ENCODE results near the gene C12orf56.

C12orf56 gene, protein sequence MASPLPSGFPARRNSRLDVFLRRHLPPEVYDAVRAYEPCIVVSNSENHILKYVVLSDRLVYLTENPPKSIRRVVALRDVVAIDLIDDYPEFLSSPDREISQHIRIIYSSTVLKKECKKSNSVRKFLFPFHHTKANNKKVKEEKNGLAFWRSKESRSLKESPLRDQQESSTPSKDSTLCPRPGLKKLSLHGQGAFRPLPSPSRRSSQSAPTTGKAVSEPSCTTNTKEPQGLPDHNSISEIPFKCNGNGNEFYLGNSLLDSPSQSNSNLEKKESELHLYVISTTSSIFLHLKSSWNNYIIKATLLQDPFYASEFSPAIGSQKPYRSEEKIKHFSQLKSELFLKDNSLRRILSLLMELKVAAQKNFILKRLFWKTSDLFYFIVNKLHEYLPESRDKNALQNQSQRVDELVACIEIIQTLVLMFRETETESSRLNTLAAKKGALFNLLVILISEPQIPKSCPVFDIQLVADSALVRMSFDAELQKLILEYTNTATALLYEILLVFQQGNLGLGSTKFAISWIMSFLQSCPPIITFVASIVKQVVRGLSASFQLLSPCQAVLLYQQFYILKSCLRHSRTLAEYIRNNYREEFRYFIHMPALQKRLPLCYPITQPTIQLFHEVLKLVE

DNA sequence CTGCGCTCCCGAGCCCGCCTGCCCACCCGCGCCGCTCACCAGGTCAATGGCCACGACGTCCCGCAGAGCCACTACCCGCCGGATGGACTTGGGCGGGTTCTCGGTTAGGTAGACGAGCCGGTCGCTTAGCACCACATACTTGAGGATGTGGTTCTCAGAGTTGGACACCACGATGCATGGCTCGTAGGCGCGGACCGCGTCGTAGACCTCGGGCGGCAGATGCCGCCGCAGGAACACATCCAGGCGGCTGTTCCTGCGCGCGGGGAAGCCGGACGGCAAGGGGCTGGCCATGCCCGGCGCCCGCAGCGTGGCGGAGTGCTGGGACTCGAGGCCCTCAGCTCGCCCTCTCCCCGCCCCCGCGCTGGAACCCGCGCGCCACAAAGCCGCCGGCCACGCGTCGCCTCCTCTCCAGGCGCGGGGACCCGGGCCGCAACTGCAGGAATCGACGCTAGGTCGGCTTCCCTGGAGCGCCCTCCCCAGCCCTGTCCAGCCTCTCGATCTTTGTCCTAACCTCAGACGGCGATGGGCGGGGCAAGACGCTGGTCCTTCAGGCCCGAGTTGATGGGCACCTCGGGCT lies at the start of gene C12orf56:
Gene C12orf56 (minus strand): TSS at position 484 of the 577 bp plus-strand sequence. CDS start 193 bp downstream, at position 291.
- no peak for DNase-seq (ENCODE audit: extremely low read depth, low read depth)
- TF ChIP-seq, protein P1, sequence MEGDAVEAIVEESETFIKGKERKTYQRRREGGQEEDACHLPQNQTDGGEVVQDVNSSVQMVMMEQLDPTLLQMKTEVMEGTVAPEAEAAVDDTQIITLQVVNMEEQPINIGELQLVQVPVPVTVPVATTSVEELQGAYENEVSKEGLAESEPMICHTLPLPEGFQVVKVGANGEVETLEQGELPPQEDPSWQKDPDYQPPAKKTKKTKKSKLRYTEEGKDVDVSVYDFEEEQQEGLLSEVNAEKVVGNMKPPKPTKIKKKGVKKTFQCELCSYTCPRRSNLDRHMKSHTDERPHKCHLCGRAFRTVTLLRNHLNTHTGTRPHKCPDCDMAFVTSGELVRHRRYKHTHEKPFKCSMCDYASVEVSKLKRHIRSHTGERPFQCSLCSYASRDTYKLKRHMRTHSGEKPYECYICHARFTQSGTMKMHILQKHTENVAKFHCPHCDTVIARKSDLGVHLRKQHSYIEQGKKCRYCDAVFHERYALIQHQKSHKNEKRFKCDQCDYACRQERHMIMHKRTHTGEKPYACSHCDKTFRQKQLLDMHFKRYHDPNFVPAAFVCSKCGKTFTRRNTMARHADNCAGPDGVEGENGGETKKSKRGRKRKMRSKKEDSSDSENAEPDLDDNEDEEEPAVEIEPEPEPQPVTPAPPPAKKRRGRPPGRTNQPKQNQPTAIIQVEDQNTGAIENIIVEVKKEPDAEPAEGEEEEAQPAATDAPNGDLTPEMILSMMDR (IDR thresholded peaks at IDR 0.05; ENCODE audit: low read depth, low read length) = no peak

DNA sequence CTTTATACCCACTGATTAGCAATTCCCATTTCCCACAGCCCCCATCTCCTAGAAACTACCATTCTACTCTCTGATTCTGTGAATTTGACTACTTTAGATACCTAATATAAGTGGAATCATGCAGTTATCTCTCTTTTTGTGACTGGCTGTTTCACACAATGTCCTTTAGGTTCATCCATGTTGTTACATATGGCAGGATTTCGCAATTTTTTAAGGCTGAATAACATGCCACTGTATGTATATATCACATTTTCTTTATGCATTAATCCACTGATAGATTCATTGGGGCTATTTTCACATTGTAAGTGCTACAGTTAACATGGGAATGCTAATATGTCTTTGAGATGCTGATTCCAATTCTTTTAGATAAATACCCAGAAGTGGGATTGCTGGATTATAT lies 49.5 kb upstream of the C12orf56 start:
- TF ChIP-seq, protein P1 (IDR thresholded peaks at IDR 0.05; ENCODE audit: low read depth, low read length) = no peak
- no peak for DNase-seq (ENCODE audit: extremely low read depth, low read depth)

DNA sequence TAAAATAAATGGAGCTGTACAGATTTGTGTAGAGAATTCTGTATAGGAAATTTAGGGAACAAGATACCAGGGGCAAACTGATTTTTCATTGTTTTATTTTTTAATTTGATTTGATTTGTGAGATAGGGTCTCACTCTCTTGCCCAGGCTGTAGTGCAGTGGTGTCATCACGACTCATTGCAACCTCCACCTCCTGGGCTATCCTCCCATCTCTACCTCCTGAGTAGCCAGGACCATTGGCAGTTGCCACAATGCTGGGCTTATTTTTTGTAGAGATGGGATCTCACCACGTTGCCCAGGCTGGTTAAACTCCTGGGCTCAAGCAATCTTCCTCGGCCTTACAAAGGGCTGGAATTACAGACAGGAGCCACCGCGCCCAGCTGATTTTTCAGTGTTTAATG lies 43.4 kb upstream of the C12orf56 start:
- no peak for DNase-seq (ENCODE audit: extremely low read depth, low read depth)
- TF ChIP-seq, protein P1 (IDR thresholded peaks at IDR 0.05; ENCODE audit: low read depth, low read length) = no peak

DNA sequence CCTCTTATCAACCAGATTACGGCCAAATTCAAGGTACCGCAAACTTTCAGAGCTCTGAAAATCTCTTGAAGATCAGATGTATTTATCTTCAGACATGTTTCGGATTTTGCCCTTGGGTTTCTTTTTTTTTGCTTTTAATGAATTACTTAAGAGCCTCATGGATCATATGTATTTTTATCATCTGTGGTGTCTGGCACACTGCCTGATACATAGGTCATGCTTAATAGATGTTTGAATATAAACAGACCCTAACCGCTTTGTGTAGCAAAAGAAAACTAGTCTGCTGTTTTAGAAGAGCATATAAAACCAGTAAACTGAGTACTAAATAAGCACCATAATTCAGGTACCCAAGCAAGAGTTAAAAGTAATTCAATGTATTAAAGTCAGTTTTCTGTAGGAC lies 41.2 kb upstream of the C12orf56 start:
- DNase-seq (ENCODE audit: extremely low read depth, low read depth) = no peak
- TF ChIP-seq, protein P1 (IDR thresholded peaks at IDR 0.05; ENCODE audit: low read depth, low read length) = no peak

DNA sequence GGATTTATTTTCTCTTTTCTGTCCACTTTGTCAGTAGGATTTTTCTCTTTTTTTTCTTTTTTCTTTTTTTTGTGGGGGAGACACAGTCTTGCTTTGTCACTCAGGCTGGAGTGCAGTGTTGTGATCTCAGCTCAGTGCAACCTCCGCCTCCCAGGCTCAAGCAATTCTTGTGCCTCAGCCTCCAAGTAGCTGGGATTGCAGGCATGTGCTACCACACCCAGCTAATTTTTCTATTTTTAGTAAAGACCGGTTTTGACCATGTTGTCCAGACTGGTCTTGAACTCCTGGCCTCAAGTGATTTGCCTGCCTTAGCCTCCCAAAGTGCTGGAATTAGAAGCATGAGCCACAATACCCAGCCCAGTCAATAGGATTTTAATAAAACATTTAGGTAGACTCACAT lies 40.3 kb upstream of the C12orf56 start:
- TF ChIP-seq, protein P1 (IDR thresholded peaks at IDR 0.05; ENCODE audit: low read depth, low read length) = no peak
- no peak for DNase-seq (ENCODE audit: extremely low read depth, low read depth)

DNA sequence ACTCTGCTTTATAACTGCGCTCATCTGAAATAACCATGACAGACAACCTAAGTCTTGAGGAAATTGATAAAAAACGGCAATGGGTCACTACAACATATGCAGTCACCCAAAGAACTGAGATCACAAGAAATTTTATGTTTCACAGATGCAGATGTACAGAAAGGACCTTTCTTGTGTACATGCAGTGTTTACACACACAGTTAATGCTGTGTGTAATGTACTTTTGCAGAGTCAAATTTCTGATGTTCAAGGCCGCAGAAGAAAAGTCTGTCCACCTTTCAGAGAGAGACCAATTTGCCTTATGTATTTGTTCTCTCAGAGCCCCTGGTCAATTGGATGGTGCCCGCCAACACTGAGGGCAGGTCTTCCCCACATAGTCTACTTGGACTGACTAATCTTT lies 38.4 kb upstream of the C12orf56 start:
- TF ChIP-seq, protein P1 (IDR thresholded peaks at IDR 0.05; ENCODE audit: low read depth, low read length) = no peak

DNA sequence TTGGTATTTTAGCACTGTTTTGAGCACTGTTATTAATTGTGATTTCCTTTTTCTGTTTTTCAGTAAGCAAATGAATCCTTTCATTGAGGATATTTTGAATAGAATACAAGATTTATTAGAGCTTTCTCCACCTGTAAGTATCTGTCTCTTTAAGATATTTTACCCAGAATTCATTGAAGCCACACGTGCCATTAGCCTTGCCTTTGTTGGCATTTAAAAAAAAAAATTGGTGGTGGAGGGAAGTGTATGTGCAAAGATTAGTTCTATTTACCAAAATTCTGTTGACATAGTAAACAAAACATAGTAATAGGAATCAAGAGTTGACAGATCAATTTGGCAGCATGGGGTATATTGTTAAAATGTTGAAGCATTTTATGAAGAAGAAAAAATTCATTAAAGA lies 37.4 kb upstream of the C12orf56 start:
- no peak for DNase-seq (ENCODE audit: extremely low read depth, low read depth)
- TF ChIP-seq, protein P1 (IDR thresholded peaks at IDR 0.05; ENCODE audit: low read depth, low read length) = no peak

More for the DNA sequence above, 38.4 kb upstream of the C12orf56 start:
- DNase-seq (ENCODE audit: extremely low read depth, low read depth) = no peak
